Stimulated activated CD8-positive, alpha-beta memory T cell treated with anti-CD3 and anti-CD28 coated beads, Interleukin-7, amount 100 ng/mL, for 24 hours (primary cell): ENCODE data around the gene CDK16.

Experiments
- DNase-seq: peaks from one replicate; pipeline ENCODE4 v3.0.0-alpha.2; 2020; ENCODE audit warnings: low read depth

Gene CDK16

GRCh38 chrX:47209508-47210238 is 8.8 kb upstream of the CDK16 start:
- no peak for DNase-seq

- DNase-seq: no peak
These were observed 7.6 kb upstream of the CDK16 start for GRCh38 chrX:47210661-47211425.

- DNase-seq: no peak
These were observed 5.8 kb upstream of the CDK16 start for GRCh38 chrX:47212381-47213293.

DNA sequence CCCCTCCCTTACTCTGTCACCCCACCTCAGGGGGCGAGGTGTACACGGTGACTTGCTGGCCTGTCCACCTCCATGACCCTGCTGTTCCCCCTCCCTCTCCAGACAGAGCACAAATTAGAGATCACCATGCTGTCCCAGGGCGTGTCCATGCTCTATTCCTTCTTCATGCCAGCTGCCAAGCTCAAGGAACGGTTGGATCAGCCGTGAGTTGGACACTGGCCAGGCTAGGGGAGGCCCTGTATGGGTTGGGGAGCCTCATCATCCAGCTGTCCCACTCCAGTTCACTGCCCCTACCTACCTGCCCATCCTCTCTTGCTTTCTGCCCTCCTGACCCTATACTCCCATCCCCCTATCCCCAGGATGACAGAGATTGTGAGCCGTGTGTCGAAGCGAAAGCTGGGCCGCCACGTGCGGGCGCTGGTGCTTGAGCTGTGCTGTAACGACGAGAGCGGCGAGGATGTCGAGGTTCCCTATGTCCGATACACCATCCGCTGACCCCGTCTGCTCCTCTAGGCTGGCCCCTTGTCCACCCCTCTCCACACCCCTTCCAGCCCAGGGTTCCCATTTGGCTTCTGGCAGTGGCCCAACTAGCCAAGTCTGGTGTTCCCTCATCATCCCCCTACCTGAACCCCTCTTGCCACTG is 3.9 kb upstream of the CDK16 start:
- no peak for DNase-seq

- no peak for DNase-seq
These were observed 3.1 kb upstream of the CDK16 start for GRCh38 chrX:47215291-47215900.

GRCh38 chrX:47216393-47216925 is 2.0 kb upstream of the CDK16 start:
- no peak for DNase-seq

DNA sequence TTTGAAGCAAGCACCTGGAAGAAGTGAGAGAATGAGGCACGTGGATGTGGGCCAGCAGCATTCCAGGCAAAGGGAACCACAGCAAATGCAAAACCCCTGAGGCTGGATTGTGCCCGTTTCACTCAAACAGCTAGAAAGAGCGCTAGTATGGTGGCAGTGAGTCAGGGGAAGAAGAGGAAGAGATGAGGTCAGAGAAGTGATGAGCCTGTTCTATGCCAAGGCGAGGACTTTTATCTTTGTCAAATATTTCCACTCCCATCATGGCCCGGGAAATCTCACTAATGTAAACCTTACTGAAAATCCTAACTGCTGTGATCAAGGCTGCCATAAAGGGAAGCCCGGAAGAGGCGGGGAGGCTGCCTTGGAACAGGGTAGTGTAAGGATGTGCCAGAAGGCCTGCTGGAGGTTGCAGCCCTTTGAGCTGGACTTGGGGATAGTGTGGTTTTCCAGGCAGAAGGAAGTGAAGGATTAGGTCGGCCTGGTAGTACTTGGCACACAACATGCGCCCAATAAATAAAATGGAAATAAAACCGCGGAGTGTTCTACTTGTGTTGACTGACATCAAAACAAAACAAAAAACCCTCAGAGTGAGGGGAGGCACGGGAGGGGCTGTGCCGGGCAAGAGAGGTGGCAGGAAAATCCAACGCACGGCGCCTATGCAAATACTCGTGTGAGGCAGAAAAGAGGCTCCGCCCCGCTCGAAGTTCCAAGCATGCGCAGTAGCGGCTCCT is 1.2 kb upstream of the CDK16 start:
- no peak for DNase-seq

DNA sequence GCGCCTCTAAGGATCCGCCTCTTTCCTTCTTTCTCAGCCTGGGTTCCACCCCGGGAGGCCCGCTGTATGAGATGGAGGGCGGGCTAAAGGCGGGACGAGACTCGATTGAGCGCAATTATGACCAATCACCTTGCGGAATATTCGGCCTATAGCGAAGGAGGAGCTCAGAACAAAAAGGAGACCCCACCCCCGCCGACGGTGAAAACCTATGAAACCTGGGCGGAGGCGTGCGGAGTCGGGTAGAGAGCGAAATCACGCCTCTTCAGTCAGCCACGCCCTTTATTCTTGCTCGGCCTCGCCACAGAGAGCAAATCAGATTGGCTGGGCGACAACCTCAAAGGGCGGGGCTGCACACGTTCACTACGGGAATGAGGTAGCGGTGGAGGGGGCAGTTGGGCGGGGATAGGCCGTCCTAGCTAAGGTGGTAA is 615 bp upstream of the CDK16 start:
- DNase-seq: peak; percentile 82

GRCh38 chrX:47218920-47219815 is 687 bp downstream of the CDK16 start:
- DNase-seq: no peak

DNA sequence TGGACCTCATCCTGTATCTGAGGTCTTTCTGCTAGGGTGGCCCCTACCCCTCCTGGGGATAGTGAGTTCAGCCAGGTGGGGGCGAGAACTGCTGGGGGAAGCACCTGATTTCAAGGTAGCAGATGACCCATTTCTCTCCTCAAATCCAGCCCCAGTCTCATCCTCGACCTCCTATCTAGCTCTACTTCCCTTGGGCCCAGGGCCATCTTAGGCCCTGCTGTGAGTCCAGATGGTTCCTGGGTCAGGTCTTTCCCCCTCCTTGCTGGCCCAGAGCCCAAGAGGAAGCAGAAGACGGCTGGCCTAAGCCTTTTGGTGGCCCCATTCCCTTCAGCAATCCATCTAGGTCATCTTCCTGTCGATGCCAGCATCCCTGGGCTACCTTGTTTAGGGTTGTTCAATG is 3.3 kb downstream of the CDK16 start:
- no peak for DNase-seq

DNA sequence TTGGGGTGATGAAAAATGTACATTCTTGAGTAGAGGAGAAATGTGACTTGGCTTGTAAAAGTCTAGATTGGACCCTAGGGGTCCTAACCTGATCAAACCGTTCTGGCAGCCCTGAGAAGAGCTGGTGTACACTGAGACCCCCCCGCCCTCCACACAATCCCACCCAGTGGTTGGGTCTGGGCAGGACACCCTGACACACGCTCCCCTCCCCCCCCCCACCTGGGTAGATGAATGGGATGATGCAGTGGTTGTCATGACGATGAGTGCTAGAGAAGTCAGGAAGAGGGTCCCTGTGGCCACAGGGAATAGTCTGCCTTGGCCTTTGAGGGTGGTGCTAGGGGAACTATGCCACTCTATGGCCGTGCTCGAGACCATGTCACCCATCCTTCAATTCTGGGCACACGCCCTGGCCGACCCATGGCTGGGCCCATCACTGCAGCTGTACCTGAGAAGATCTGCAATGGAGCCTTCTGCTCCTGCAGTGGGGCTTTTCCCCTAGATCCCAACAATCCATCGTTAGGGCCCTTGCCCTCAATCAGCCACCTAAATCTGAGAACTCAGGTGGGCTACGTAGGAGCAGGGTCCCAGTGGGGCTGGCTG is 4.4 kb downstream of the CDK16 start:
- no peak for DNase-seq

GRCh38 chrX:47223476-47224250 is 5.2 kb downstream of the CDK16 start:
- no peak for DNase-seq

DNA sequence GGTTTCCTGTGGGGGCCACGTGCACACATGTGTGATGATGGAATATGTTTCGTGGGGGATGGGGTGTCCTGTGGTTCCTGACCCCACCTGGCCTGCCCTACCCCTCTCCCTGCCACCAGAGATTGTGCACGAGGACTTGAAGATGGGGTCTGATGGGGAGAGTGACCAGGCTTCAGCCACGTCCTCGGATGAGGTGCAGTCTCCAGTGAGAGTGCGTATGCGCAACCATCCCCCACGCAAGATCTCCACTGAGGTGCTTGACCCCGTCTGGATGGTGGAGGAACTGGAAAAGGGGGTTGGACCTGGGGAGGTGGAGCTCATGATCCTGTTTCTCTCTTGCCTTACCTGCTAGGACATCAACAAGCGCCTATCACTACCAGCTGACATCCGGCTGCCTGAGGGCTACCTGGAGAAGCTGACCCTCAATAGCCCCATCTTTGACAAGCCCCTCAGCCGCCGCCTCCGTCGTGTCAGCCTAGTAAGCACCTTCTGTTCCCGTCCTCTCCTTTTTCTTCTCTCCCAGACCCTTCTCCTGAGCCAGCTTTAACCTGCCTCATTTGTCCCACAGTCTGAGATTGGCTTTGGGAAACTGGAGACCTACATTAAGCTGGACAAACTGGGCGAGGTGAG is 5.9 kb downstream of the CDK16 start:
- no peak for DNase-seq

DNA sequence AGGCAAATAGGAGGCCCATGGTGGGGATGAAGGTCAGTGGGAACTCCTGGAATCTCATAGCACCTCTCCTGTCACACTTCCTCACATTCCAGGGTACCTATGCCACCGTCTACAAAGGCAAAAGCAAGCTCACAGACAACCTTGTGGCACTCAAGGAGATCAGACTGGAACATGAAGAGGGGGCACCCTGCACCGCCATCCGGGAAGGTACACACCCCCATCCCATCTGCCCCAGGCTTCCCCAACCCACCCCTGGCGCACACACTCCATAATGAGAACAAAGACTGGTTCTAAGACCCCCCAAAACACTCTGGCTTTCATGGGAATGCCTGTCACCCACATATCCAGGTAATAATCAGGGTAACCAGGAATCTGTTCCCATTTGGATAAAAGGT is 6.4 kb downstream of the CDK16 start:
- DNase-seq: no peak

- DNase-seq: no peak
These were observed 7.6 kb downstream of the CDK16 start for GRCh38 chrX:47226071-47226470.

GRCh38 chrX:47226531-47227333 is 8.3 kb downstream of the CDK16 start:
- no peak for DNase-seq

GRCh38 chrX:47227334-47227583 is 8.8 kb downstream of the CDK16 start:
- DNase-seq: no peak
